PFSK-1 (cell line): Measurements from ENCODE around the gene ZNF362.

ENCODE experiments used
- FOXP2 ChIP-seq: optimal IDR thresholded peaks from 2 replicates; pipeline ENCODE3; 2011; ENCODE audit warnings: borderline replicate concordance, control low read depth, inconsistent platforms; ENCODE audit not compliant: insufficient read depth; ENCODE audit errors: extremely low read length, extremely low read depth
- POLR2AphosphoS5 ChIP-seq: IDR thresholded peaks from 2 replicates; pipeline ENCODE4 v1.6.1; 2012; ENCODE audit warnings: low read depth, mild to moderate bottlenecking, control low read depth, low read length, moderate library complexity
- REST ChIP-seq, 2 experiments: IDR thresholded peaks; 2 replicates each; pipeline versions ENCODE4 v1.6.1 to v1.8.0; 2011 to 2012; ENCODE audit warnings: low read depth in 2 of 2, low read length in 2 of 2, control low read depth in 1 of 2, inconsistent platforms in 1 of 2, mild to moderate bottlenecking in 1 of 2, moderate library complexity in 1 of 2; ENCODE audit not compliant: insufficient read depth in 1 of 2
- SIN3A ChIP-seq: IDR thresholded peaks from 2 replicates; pipeline ENCODE4 v1.6.1; 2012; ENCODE audit warnings: mild to moderate bottlenecking, low read length, moderate library complexity, borderline replicate concordance; ENCODE audit not compliant: insufficient read depth
- TAF1 ChIP-seq: IDR thresholded peaks from 2 replicates; pipeline ENCODE4 v1.6.1; 2012; ENCODE audit warnings: low read length, control low read depth, borderline replicate concordance; ENCODE audit not compliant: insufficient read depth

DNA sequence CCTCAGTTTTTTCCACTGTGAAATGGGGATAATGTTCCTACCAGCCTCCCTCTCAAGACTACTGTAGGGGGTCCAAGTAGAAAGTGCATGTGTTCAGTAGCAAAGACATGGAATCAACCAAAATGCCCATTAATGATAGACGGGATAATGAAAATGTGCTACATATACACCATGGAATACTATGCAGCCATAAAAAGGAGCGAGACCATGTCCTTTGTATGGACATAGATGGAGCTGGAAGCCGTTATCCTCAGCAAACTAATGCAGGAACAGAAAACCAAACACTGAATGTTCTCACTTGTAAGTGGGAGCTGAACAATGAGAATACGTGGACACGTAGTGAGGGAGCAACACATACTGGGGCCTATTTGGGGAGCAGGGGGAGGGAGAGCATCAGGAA, 6.1 kb upstream of the ZNF362 start:
- no peak for TF ChIP-seq POLR2AphosphoS5
- TF ChIP-seq REST (IDR thresholded peaks at IDR 0.05; ENCODE audit: insufficient read depth in 1 of 2, low read depth in 2 of 2, low read length in 2 of 2): no peak
- no peak for TF ChIP-seq SIN3A
- no peak for TF ChIP-seq TAF1
- TF ChIP-seq FOXP2: no peak
